Inferior parietal cortex (tissue), 1 donor: ENCODE results near the gene COL26A1.
"Not testable (repeated sequence)": the region's sequence is repeated elsewhere in the genome, so short reads cannot be mapped to it uniquely, and the experiment has no call there.

Experiments
- DNase-seq: peaks from one replicate; pipeline ENCODE4 v3.0.0-alpha.2; 2016; ENCODE audit errors: extremely low spot score

COL26A1 gene

GRCh38 chr7:101442426-101443070, 79.9 kb downstream of the COL26A1 start:
- DNase-seq: no peak

- DNase-seq: no peak
These were observed 87.4 kb downstream of the COL26A1 start for GRCh38 chr7:101450064-101450463.

GRCh38 chr7:101453617-101454016, 90.9 kb downstream of the COL26A1 start:
- DNase-seq: no peak

GRCh38 chr7:101457001-101457750, 94.5 kb downstream of the COL26A1 start:
- DNase-seq: no peak

GRCh38 chr7:101465131-101465530, 102.5 kb downstream of the COL26A1 start:
- no peak for DNase-seq

- no peak for DNase-seq
These were observed 103.0 kb downstream of the COL26A1 start for GRCh38 chr7:101465576-101466196.

GRCh38 chr7:101466871-101467270, 104.2 kb downstream of the COL26A1 start:
- no peak for DNase-seq

GRCh38 chr7:101468546-101469275, 106.0 kb downstream of the COL26A1 start:
- DNase-seq: no peak

GRCh38 chr7:101470668-101471487, 108.2 kb downstream of the COL26A1 start:
- no peak for DNase-seq

GRCh38 chr7:101474178-101474577, 111.5 kb downstream of the COL26A1 start:
- DNase-seq: no peak

- DNase-seq: not testable (repeated sequence)
These were observed 113.0 kb downstream of the COL26A1 start for GRCh38 chr7:101475691-101476090.

GRCh38 chr7:101479217-101479616, 116.5 kb downstream of the COL26A1 start:
- no peak for DNase-seq

- not testable (repeated sequence) for DNase-seq
These were observed 123.4 kb downstream of the COL26A1 start for GRCh38 chr7:101486056-101486432.

GRCh38 chr7:101486433-101487104, 123.9 kb downstream of the COL26A1 start:
- no peak for DNase-seq

GRCh38 chr7:101487105-101487458, 124.4 kb downstream of the COL26A1 start:
- no peak for DNase-seq

GRCh38 chr7:101487753-101488152, 125.1 kb downstream of the COL26A1 start:
- DNase-seq: no peak

- DNase-seq: no peak
These were observed 126.3 kb downstream of the COL26A1 start for GRCh38 chr7:101488826-101489572.

- not testable (repeated sequence) for DNase-seq
These were observed 127.8 kb downstream of the COL26A1 start for GRCh38 chr7:101490439-101490838.

GRCh38 chr7:101491442-101491841, 128.8 kb downstream of the COL26A1 start:
- not testable (repeated sequence) for DNase-seq
